HG03108 (cell line): ENCODE measurements around the gene COMMD7.

Experiments
- ATAC-seq: cut with Tn5 transposase; IDR thresholded peaks from one replicate; pipeline ENCODE4 v1.9.1; 2021; ENCODE audit warnings: moderate library complexity; ENCODE audit not compliant: unreplicated experiment

COMMD7 gene

GRCh38 chr20:32743237-32744112 lies at the start of gene COMMD7:
COMMD7 (minus strand) TSS chr20:32743467; CDS start chr20:32743391, 76 bp downstream.
- peak; percentile 63 for ATAC-seq

GRCh38 chr20:32792731-32793458 lies 49.6 kb upstream of the COMMD7 start:
- no peak for ATAC-seq

GRCh38 chr20:32792316-32792715 lies 49.0 kb upstream of the COMMD7 start:
- ATAC-seq: peak; percentile 64

- no peak for ATAC-seq
These were observed 47.4 kb upstream of the COMMD7 start for GRCh38 chr20:32790751-32791057.

GRCh38 chr20:32789896-32790750 lies 46.9 kb upstream of the COMMD7 start:
- ATAC-seq: no peak

- ATAC-seq: no peak
These were observed 43.9 kb upstream of the COMMD7 start for GRCh38 chr20:32787168-32787567.

- ATAC-seq: no peak
These were observed 42.9 kb upstream of the COMMD7 start for GRCh38 chr20:32786059-32786760.

- ATAC-seq: no peak
These were observed 41.3 kb upstream of the COMMD7 start for GRCh38 chr20:32784369-32785080.

- no peak for ATAC-seq
These were observed 37.7 kb upstream of the COMMD7 start for GRCh38 chr20:32780749-32781655.

- no peak for ATAC-seq
These were observed 37.0 kb upstream of the COMMD7 start for GRCh38 chr20:32780278-32780677.

- ATAC-seq: no peak
These were observed 36.4 kb upstream of the COMMD7 start for GRCh38 chr20:32779500-32780211.

GRCh38 chr20:32777177-32777956 lies 34.1 kb upstream of the COMMD7 start:
- no peak for ATAC-seq

GRCh38 chr20:32775336-32775991 lies 32.2 kb upstream of the COMMD7 start:
- no peak for ATAC-seq

- ATAC-seq: no peak
These were observed 30.6 kb upstream of the COMMD7 start for GRCh38 chr20:32773855-32774254.

- no peak for ATAC-seq
These were observed 30.0 kb upstream of the COMMD7 start for GRCh38 chr20:32773223-32773622.

- ATAC-seq: no peak
These were observed 28.8 kb upstream of the COMMD7 start for GRCh38 chr20:32772046-32772445.
